Subcutaneous adipose tissue (tissue), 4 donors: ENCODE measurements around the gene FNIP2. TPM values are rescaled to one million over a fixed set of nuclear protein-coding genes. Genes with fewer than 3 reads are reported as not detected.

Experiments
- total RNA-seq, 4 donors: library from RNA; depleted of rRNA; stranded (reverse); fragments of >200 nt; gene quantifications; one replicate each; pipeline ENCODE4 v1.1.0, GENCODE V29; 2016
- TF ChIP-seq, protein P1 (sequence below): fragments of 450-650 bp; IDR thresholded peaks from one replicate; pipeline ENCODE4 v1.5.1; 2016; ENCODE audit warnings: low read depth, mild to moderate bottlenecking, control low read depth, antibody characterized with exemption, moderate library complexity

Gene FNIP2
- total RNA-seq, 4 donors from 2014 or later: 64.1 to 97.1 (median 83.9) TPM

DNA sequence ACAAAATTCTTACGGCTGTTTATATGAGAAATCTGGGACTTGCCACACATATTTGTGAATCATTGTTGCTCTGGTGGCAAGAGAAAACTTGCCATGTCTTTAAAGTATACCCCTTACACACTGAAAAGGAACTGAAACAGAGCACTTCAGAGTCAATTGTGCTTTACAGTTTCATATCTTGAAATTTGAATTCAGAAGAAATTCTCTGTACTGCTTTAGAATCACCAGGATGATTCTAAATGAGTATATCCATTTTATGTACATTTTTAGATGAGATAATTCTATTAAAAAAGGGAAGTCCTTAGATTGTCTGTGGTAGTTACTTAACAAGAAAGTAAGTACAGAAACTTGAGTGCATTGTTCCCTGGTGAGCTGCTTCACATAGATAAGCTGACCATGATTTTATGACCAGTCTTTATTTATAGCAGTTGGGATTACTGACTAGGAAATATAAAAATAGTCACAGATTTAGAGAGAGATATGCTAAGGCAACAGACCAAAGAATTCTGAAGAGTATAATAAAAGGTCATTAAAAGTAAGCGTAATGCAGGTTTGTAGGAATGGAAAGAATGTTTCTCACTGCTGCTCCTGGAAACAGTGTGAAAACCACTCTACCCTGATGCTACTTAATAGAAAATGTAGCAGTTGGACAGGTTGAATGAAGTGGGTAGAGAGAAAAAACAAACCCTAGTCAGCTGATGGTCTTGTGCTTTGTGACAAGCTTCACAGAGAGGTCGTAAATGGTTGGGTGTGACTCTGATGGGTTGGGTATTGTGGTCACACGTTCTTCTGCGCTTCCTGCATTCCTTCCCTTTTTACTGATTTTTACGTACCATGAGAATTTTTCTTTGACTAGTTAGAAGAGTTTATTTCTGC lies 41.0 kb downstream of the FNIP2 start:
- TF ChIP-seq, protein P1, sequence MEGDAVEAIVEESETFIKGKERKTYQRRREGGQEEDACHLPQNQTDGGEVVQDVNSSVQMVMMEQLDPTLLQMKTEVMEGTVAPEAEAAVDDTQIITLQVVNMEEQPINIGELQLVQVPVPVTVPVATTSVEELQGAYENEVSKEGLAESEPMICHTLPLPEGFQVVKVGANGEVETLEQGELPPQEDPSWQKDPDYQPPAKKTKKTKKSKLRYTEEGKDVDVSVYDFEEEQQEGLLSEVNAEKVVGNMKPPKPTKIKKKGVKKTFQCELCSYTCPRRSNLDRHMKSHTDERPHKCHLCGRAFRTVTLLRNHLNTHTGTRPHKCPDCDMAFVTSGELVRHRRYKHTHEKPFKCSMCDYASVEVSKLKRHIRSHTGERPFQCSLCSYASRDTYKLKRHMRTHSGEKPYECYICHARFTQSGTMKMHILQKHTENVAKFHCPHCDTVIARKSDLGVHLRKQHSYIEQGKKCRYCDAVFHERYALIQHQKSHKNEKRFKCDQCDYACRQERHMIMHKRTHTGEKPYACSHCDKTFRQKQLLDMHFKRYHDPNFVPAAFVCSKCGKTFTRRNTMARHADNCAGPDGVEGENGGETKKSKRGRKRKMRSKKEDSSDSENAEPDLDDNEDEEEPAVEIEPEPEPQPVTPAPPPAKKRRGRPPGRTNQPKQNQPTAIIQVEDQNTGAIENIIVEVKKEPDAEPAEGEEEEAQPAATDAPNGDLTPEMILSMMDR: no peak

DNA sequence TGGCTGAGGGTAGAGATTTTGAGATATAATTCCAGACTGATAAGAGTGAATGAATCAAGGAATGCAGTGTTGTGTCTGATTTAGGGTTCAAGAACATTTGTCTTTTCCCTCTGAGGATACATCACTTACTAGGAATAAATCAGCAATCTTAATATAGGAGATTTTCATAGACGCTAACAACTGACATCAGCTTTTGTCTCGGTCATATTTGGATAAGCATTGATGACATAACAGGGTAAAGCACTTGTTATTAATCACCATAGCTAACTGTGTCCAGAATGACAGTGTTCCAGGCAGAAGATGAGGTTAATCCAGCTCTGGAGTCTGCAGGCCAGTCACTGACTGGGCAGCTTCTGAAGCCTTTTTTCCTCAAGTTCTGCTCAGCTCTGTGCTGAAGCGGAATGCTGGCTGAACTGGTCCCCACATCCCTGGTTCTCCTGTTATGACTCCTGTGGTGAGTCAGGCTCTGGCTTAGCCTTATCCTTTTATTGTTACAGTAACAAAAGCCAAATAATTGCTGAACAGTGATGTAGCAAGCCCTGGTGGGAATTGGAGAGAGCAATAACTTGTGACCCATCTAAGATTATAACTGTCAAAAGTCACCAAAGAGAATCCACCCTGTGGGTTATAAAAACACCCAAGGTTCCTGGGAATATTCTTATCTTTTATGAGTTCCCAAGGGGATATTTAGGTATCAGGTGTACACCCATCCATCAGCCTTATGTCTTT lies 41.8 kb downstream of the FNIP2 start:
- TF ChIP-seq, protein P1: no peak

DNA sequence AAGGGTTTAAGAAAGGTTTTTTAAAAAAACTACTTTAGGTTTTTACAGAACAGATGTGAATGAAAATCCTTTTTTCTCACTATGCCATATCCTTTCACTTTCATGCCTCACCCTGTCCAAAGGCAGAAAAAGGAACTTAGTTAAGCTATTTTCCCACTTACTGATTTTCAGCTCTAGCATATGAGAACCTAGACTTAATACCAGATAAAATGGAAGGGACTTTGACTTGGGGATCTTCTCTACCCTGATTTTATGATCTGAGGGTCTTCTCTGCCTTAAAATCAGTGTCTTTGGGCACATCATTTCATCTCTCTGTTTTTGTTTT lies 42.4 kb downstream of the FNIP2 start:
- TF ChIP-seq, protein P1: no peak

DNA sequence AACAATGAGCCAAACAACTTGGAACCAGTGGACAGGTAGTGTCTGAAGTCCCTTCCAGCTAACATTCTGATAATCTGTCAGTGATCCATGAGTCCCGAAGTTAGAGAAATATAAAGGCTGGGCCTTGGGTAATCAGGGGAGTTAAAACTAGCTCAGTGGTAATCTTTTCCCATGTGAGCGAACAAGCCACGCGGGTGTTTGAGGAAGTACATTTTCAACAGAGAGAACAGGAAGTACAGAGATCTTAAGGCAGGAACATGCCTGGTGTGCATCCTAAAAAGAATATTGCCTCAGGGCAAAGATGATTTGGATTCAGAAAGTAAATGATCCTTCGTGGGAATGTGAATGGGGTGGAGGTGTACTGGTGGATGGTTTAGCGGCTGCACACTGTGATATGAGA lies 42.9 kb downstream of the FNIP2 start:
- TF ChIP-seq, protein P1: no peak

DNA sequence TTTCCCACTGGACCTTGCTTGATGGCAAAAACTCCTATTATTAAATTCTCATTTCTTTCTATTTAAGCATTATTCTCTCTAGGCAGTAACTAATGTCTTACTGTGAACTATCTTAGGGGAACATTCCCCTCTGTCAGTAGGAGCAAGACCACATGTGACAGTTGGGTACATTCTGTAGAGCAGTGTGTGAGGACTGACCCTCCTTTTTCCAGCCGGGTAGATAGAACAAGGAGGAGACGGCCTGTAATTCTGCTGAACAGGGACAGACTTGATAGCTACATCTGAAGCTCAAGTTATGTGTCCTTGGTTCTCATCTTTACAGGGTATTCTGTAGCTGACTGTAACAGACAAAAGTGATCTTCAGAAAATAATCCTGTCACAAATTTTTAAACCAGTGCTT lies 43.3 kb downstream of the FNIP2 start:
- TF ChIP-seq, protein P1: no peak

DNA sequence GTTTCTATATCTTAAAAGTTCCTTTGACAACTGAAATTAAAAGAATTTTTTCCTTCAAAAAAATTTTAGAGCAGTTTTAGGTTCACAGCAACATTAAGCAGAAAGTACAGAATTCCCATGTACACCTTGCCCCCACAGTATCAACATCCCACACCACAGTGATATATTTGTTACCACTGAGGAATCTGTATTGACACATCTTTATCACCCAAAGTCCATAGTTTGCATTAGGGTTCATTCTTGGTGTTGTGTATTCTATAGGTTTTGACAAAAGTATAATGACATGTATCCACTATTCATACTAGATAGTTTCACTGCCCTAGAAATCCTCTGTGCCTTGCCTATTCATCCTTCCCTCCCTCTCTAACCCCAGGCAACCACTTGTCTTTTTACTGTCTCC lies 43.7 kb downstream of the FNIP2 start:
- TF ChIP-seq, protein P1: no peak

DNA sequence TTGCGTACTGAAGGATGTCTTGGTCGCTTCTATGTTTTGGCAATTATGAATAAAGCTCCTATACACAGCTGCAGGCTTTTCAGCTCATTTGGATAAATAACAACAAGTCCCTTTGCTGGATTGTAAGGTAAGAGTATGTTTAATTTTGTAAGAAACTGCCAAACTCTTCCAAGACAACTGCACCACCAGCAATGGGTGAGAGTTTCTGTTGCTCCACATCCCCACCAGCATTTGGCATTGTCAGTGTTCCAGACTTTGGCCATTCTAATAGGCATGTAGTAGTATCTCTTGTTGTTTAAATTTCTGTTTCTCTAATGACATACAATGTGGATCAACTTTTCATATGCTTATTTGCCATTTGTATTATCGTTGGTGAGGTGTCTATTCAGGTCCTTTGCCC lies 44.3 kb downstream of the FNIP2 start:
- TF ChIP-seq, protein P1: no peak
